HUES64 (cell line): ENCODE data around the gene RNU6-1.

Experiments used
- H3K27ac ChIP-seq: 2 replicates; pipeline ENCODE4 v1.7.0; 2013; ENCODE audit warnings: low read depth, low read length, inconsistent platforms
- H3K27me3 ChIP-seq: 2 replicates; pipeline ENCODE4 v1.6.1; 2013; ENCODE audit warnings: mild to moderate bottlenecking, low read length; ENCODE audit not compliant: insufficient read depth
- H3K36me3 ChIP-seq: 2 replicates; pipeline ENCODE4 v1.6.1; 2013; ENCODE audit warnings: mild to moderate bottlenecking, low read length; ENCODE audit not compliant: insufficient read depth
- H3K4me1 ChIP-seq: 2 replicates; pipeline ENCODE4 v1.6.1; 2013; ENCODE audit warnings: mild to moderate bottlenecking, low read length, moderate library complexity; ENCODE audit not compliant: insufficient read depth
- H3K4me3 ChIP-seq: 2 replicates; pipeline ENCODE4 v1.5.1; 2013; ENCODE audit warnings: mild to moderate bottlenecking, low read length, moderate library complexity
- H3K9ac ChIP-seq: 2 replicates; pipeline ENCODE4 v1.6.1; 2013; ENCODE audit warnings: mild to moderate bottlenecking, low read depth, low read length
- H3K9me3 ChIP-seq: 2 replicates; pipeline ENCODE4 v1.6.1; 2013; ENCODE audit warnings: low read depth, low read length; ENCODE audit not compliant: insufficient read depth
- WGBS: fragments of 150-250, 120-280 bp; methylation state at CpG from one replicate; pipeline ENCODE4 v1.1.7; 2013; ENCODE audit warnings: missing lambda C conversion rate; 5-methylcytosine and 5-hydroxymethylcytosine counted together

The RNU6-1 gene

GRCh38 chr15:67832031-67832551, 7.8 kb downstream of the RNU6-1 start:
- no peak overlapping the region for H3K27ac ChIP-seq
- H3K4me1 ChIP-seq: peaks cover 34% of the 10 kb centered on the region
- H3K9me3 ChIP-seq: no peaks in the 10 kb centered on the region
- H3K9ac ChIP-seq: no peak overlapping the region
- peaks cover 100% of the 10 kb centered on the region for H3K27me3 ChIP-seq
- H3K36me3 ChIP-seq: no peaks in the 10 kb centered on the region
- WGBS: 11% methylated on average over 9 of the region's 9 CpGs
- no peak overlapping the region for H3K4me3 ChIP-seq

GRCh38 chr15:67831363-67831762, 8.5 kb downstream of the RNU6-1 start:
- Histone ChIP-seq H3K4me1 (peaks cover 27% of the 10 kb centered on the region), H3K4me3 (no peak overlapping the region), H3K9me3 (no peaks in the 10 kb centered on the region), H3K27me3 (peaks cover 100% of the 10 kb centered on the region), H3K9ac (no peak overlapping the region), H3K36me3 (no peaks in the 10 kb centered on the region), H3K27ac (no peak overlapping the region)

- Histone ChIP-seq H3K27ac (no peak overlapping the region), H3K9ac (no peak overlapping the region), H3K9me3 (no peaks in the 10 kb centered on the region), H3K27me3 (peaks cover 99% of the 10 kb centered on the region), H3K4me1 (peaks cover 27% of the 10 kb centered on the region), H3K36me3 (no peaks in the 10 kb centered on the region), H3K4me3 (peak overlapping the region; percentile 33)
- WGBS: 8% methylated on average over 68 of the region's 68 CpGs
These were observed 10.0 kb downstream of the RNU6-1 start for GRCh38 chr15:67829647-67830504.

- Histone ChIP-seq H3K4me3 (peak overlapping the region; percentile 10; the same call in 1 of the 2 replicates), H3K27me3 (peaks cover 99% of the 10 kb centered on the region), H3K9ac (no peak overlapping the region; the same call in 1 of the 2 replicates), H3K36me3 (no peaks in the 10 kb centered on the region), H3K4me1 (peaks cover 27% of the 10 kb centered on the region), H3K9me3 (no peaks in the 10 kb centered on the region), H3K27ac (no peak overlapping the region)
- WGBS: 3% methylated on average over 53 of the region's 54 CpGs
These were observed 10.7 kb downstream of the RNU6-1 start for GRCh38 chr15:67828969-67829646.

- 3% methylated on average over 40 of the region's 40 CpGs for WGBS
- Histone ChIP-seq H3K36me3 (no peaks in the 10 kb centered on the region), H3K4me1 (peaks cover 24% of the 10 kb centered on the region), H3K27ac (no peak overlapping the region), H3K27me3 (peaks cover 99% of the 10 kb centered on the region), H3K9me3 (no peaks in the 10 kb centered on the region), H3K4me3 (peak overlapping the region; percentile 10; the same call in 1 of the 2 replicates), H3K9ac (no peak overlapping the region; the same call in 1 of the 2 replicates)
These were observed 11.4 kb downstream of the RNU6-1 start for GRCh38 chr15:67828278-67828968.

- H3K9me3 ChIP-seq: no peaks in the 10 kb centered on the region
- H3K27ac ChIP-seq: no peak overlapping the region
- no peaks in the 10 kb centered on the region for H3K36me3 ChIP-seq
- H3K27me3 ChIP-seq: peaks cover 99% of the 10 kb centered on the region
- 3% methylated on average over 91 of the region's 91 CpGs for WGBS
- no peak overlapping the region for H3K4me3 ChIP-seq
- H3K9ac ChIP-seq: no peak overlapping the region
- peaks cover 19% of the 10 kb centered on the region for H3K4me1 ChIP-seq
These were observed 12.1 kb downstream of the RNU6-1 start for GRCh38 chr15:67827562-67828277.

GRCh38 chr15:67826717-67827561, 12.9 kb downstream of the RNU6-1 start:
- H3K4me1 ChIP-seq: peaks cover 15% of the 10 kb centered on the region
- WGBS: 3% methylated on average over 88 of the region's 88 CpGs

GRCh38 chr15:67825881-67826716, 13.7 kb downstream of the RNU6-1 start:
- H3K4me1 ChIP-seq: peaks cover 21% of the 10 kb centered on the region
- 7% methylated on average over 77 of the region's 77 CpGs for WGBS
- peak overlapping the region; percentile 24; the same call in 1 of the 2 replicates for H3K4me3 ChIP-seq
- H3K27me3 ChIP-seq: peaks cover 99% of the 10 kb centered on the region
- H3K36me3 ChIP-seq: no peaks in the 10 kb centered on the region
- H3K9ac ChIP-seq: no peak overlapping the region
- no peak overlapping the region for H3K27ac ChIP-seq
- H3K9me3 ChIP-seq: no peaks in the 10 kb centered on the region

More at GRCh38 chr15:67826717-67827561, 12.9 kb downstream of the RNU6-1 start:
- peaks cover 99% of the 10 kb centered on the region for H3K27me3 ChIP-seq
- no peak overlapping the region for H3K4me3 ChIP-seq
- H3K27ac ChIP-seq: no peak overlapping the region
- no peak overlapping the region for H3K9ac ChIP-seq
- no peaks in the 10 kb centered on the region for H3K36me3 ChIP-seq
- no peaks in the 10 kb centered on the region for H3K9me3 ChIP-seq

GRCh38 chr15:67824976-67825880, 14.6 kb downstream of the RNU6-1 start, which contains the start of gene SKOR1:
SKOR1 (plus strand) TSS chr15:67825509; CDS start chr15:67825603, 94 bp downstream.
- H3K4me3 ChIP-seq: peak within 1 kb of the TSS; percentile 24
- peaks cover 15% of the 10 kb centered on the region for H3K4me1 ChIP-seq
- H3K36me3 ChIP-seq: no peaks in the 10 kb centered on the region
- no peak within 1 kb of the TSS for H3K9ac ChIP-seq
- no peaks in the 10 kb centered on the region for H3K9me3 ChIP-seq
- H3K27ac ChIP-seq: no peak within 1 kb of the TSS
- WGBS: 1% methylated on average over 57 of the region's 58 CpGs
- H3K27me3 ChIP-seq: peaks cover 99% of the 10 kb centered on the region
